ENCODE results near the gene INPP4A.
"Not testable (repeated sequence)": the region's sequence is repeated elsewhere in the genome, so short reads cannot be mapped to it uniquely, and the experiment has no call there.

Gene INPP4A

GRCh38 chr2:98588880-98589431 is 144.3 kb downstream of the INPP4A start:
- no peak for DNase-seq (ENCODE audit: low spot score)

- no peak for DNase-seq (ENCODE audit: low spot score)
These were observed 144.8 kb downstream of the INPP4A start for GRCh38 chr2:98589489-98589888.

DNA sequence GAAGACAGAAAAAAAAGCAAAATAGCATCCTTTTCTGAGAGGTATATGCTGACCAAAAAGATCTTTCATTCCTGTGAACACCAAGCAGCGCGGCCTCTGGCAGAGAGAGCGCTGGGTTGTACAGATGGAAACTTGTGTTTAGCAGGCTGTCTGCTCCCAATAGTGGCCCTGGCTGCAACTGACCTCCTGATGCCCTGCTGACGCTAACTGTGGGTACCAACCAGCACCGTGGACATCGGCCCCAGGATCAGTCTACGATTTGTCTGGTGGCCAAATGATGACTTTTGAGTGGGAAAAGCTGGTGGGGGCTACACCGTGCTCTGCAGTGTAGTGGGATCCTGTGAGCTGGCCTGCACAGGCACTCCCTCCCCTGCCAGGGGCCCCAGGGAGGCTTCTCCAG is 147.9 kb downstream of the INPP4A start:
- no peak for DNase-seq (ENCODE audit: low spot score)

- DNase-seq (ENCODE audit: low spot score) = not testable (repeated sequence)
These were observed 150.0 kb downstream of the INPP4A start for GRCh38 chr2:98594665-98595064.

- no peak for DNase-seq (ENCODE audit: low spot score)
These were observed 154.2 kb downstream of the INPP4A start for GRCh38 chr2:98598781-98599428.

GRCh38 chr2:98601532-98602132 is 157.0 kb downstream of the INPP4A start:
- DNase-seq (ENCODE audit: low spot score) = peak; percentile 46

GRCh38 chr2:98604547-98604946 is 159.9 kb downstream of the INPP4A start:
- no peak for DNase-seq (ENCODE audit: low spot score)

GRCh38 chr2:98605076-98605475 is 160.4 kb downstream of the INPP4A start:
- no peak for DNase-seq (ENCODE audit: low spot score)

- no peak for DNase-seq (ENCODE audit: low spot score)
These were observed 161.8 kb downstream of the INPP4A start for GRCh38 chr2:98606431-98606830.

GRCh38 chr2:98607104-98607503 is 162.4 kb downstream of the INPP4A start:
- no peak for DNase-seq (ENCODE audit: low spot score)

GRCh38 chr2:98607741-98608115 is 163.1 kb downstream of the INPP4A start:
- DNase-seq (ENCODE audit: low spot score) = peak; percentile 5

- DNase-seq (ENCODE audit: low spot score) = peak; percentile 89
These were observed 163.7 kb downstream of the INPP4A start, which contains the start of the genes COA5 and UNC50 for GRCh38 chr2:98608116-98608961. TSS of gene COA5 (minus strand) at chr2:98608512. CDS start at chr2:98608405, 107 bp downstream. TSS of gene UNC50 (plus strand) at chr2:98608589. CDS start at chr2:98609760, 1,171 bp downstream.

- no peak for DNase-seq (ENCODE audit: low spot score)
These were observed 164.4 kb downstream of the INPP4A start for GRCh38 chr2:98608962-98609604.

GRCh38 chr2:98614024-98614739 is 169.5 kb downstream of the INPP4A start:
- DNase-seq (ENCODE audit: low spot score) = no peak

- no peak for DNase-seq (ENCODE audit: low spot score)
These were observed 170.8 kb downstream of the INPP4A start for GRCh38 chr2:98615481-98615880.

DNA sequence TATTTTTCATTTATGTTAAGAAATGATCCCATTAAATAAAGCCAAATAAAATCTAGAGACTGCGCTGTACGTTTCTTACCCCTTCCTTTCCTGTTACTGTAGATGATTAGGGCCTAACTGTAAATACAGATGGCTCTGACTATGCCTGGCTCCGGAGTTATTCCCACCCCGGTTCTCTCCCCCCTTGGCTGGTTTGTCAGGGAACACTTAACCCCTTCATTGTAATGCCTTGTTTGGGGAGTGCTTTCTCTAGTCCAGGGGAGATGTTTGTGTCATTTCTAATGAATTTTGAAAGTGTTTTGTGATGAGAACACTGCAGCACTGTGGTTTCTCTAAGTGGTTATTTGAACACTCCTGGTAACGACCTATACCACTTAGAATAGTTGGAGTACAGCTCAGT is 172.5 kb downstream of the INPP4A start:
- DNase-seq (ENCODE audit: low spot score) = no peak

GRCh38 chr2:98623657-98624056 is 179.0 kb downstream of the INPP4A start:
- DNase-seq (ENCODE audit: low spot score) = no peak

GRCh38 chr2:98632351-98632750 is 187.7 kb downstream of the INPP4A start:
- DNase-seq (ENCODE audit: low spot score) = no peak

DNA sequence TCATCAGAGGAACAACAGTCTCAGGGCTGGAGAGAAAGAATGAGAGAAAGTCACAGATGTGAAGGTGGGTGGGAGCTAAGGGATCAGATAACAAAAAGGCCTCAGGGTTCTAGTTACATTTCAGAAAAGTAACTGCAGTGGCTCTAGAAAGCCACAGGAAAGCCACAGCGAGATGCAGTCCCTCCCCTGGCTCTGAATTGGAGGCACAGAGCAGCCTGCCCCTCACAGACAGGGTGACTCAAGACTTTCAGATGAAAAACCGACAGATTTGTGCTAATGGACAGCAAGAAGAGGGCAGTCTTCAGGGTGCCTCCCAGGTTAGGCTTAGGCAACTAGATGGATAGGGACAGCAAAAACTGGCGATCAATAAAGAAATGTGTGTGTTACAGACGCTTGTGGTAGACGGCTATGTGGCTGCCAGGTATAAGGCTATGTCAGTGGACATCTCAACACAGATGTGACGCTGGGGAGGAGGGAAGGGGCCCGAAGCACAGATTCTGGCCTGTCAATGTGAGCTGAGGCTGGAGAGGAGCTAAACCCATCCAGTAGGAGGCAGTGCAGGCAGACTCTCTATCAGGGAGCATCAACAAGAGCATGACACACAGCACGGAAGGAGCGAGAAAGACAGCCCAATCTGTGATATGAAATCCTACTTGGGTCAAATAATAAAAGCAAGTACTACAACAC is 189.9 kb downstream of the INPP4A start:
- no peak for DNase-seq (ENCODE audit: low spot score)

GRCh38 chr2:98637401-98638147 is 192.9 kb downstream of the INPP4A start:
- DNase-seq (ENCODE audit: low spot score) = no peak

Measured in LoVo (cell line).